IMR-90 (cell line): ENCODE measurements around the gene SNTA1. TPM values are rescaled to one million over a fixed set of nuclear protein-coding genes. Genes with fewer than 3 reads are reported as not detected.

ENCODE experiments used
- ATAC-seq: fragments of 200-7000 bp; cut with Tn5 transposase; 2 replicates; pipeline ENCODE4 v1.9.1; 2020; ENCODE audit warnings: low read depth, mild to moderate bottlenecking, moderate library complexity
- BruUV-seq: library from RNA; stranded (reverse); fragments of 400-500 nt; replicated peaks from 2 replicates; lab custom pipeline; 2021; lab: Mats Ljungman, UMichigan
- CTCF ChIA-PET: fragments of 300-600 bp; formaldehyde crosslinking; extraction: SDS; loops from one replicate; lab custom pipeline; 2021; ENCODE audit warnings: antibody characterized with exemption; lab: Yijun Ruan, JAX
- POLR2A ChIA-PET: fragments of 300-600 bp; sonication (Branson Sonifier 250); formaldehyde crosslinking; loops from one replicate; lab custom pipeline; 2022; ENCODE audit warnings: antibody characterized with exemption; ENCODE audit not compliant: unreplicated experiment; lab: Charles Lee
- DNase-seq: peaks from one replicate; pipeline ENCODE4 v3.0.0; 2013
- H2AFZ ChIP-seq: replicated peaks from 2 replicates; pipeline ENCODE3; 2013; ENCODE audit warnings: low read length, mild to moderate bottlenecking; ENCODE audit not compliant: poor library complexity
- H2AK5ac ChIP-seq: 2 replicates; pipeline ENCODE4 v1.6.1; 2013; ENCODE audit warnings: low read depth, low read length, inconsistent platforms
- H2AK9ac ChIP-seq: replicated peaks from 2 replicates; pipeline ENCODE3; 2013; ENCODE audit warnings: mild to moderate bottlenecking, low read depth, low read length, moderate library complexity; ENCODE audit not compliant: poor library complexity
- H2BK120ac ChIP-seq: 2 replicates; pipeline ENCODE4 v1.6.1; 2013; ENCODE audit warnings: low read depth, low read length, inconsistent platforms
- H2BK15ac ChIP-seq: 3 replicates; pipeline ENCODE4 v1.6.1; 2013; ENCODE audit warnings: low read depth, low read length, inconsistent platforms
- H2BK20ac ChIP-seq: 2 replicates; pipeline ENCODE4 v1.6.1; 2013; ENCODE audit warnings: low read depth, mild to moderate bottlenecking, inconsistent platforms, low read length, moderate library complexity
- H2BK5ac ChIP-seq: 2 replicates; pipeline ENCODE4 v1.6.1; 2013; ENCODE audit warnings: mild to moderate bottlenecking, low read depth, low read length, inconsistent platforms; ENCODE audit not compliant: poor library complexity, severe bottlenecking
- H3K14ac ChIP-seq: replicated peaks from 2 replicates; pipeline ENCODE4 v1.6.1; 2013; ENCODE audit warnings: low read depth, low read length, inconsistent platforms
- H3K18ac ChIP-seq: 2 replicates; pipeline ENCODE4 v1.6.1; 2013; ENCODE audit warnings: low read depth, low read length, control low read depth
- H3K23ac ChIP-seq: 2 replicates; pipeline ENCODE4 v1.6.1; 2013; ENCODE audit warnings: low read depth, low read length, inconsistent platforms
- H3K27ac ChIP-seq: 2 replicates; pipeline ENCODE4 v1.5.1; 2013; ENCODE audit warnings: mild to moderate bottlenecking, control low read depth, low read length; ENCODE audit not compliant: insufficient read depth
- H3K27me3 ChIP-seq: 2 replicates; pipeline ENCODE4 v1.6.1; 2013; ENCODE audit warnings: low read length; ENCODE audit not compliant: control insufficient read depth, insufficient read depth
- H3K36me3 ChIP-seq: 2 replicates; pipeline ENCODE4 v1.6.1; 2013; ENCODE audit warnings: low read length, mixed read lengths; ENCODE audit not compliant: control insufficient read depth, insufficient read depth
- H3K4ac ChIP-seq: 2 replicates; pipeline ENCODE4 v1.6.1; 2013; ENCODE audit warnings: low read depth, low read length, inconsistent platforms
- H3K4me1 ChIP-seq: 2 replicates; pipeline ENCODE4 v1.6.1; 2013; ENCODE audit warnings: low read length, mixed read lengths; ENCODE audit not compliant: control insufficient read depth, insufficient read depth
- H3K4me2 ChIP-seq: 2 replicates; pipeline ENCODE4 v1.6.1; 2013; ENCODE audit warnings: low read depth, mild to moderate bottlenecking, control low read depth, low read length, moderate library complexity
- H3K4me3 ChIP-seq: 2 replicates; pipeline ENCODE4 v1.5.1; 2013; ENCODE audit warnings: low read depth, mild to moderate bottlenecking, control low read depth, low read length, moderate library complexity; ENCODE audit not compliant: insufficient read depth
- H3K56ac ChIP-seq: 2 replicates; pipeline ENCODE4 v1.6.1; 2013; ENCODE audit warnings: low read length, inconsistent platforms; ENCODE audit not compliant: insufficient read depth; ENCODE audit errors: extremely low read depth
- H3K79me1 ChIP-seq, 2 experiments: 2 replicates each; pipeline ENCODE4 v1.6.1; 2013; ENCODE audit warnings: low read length in 2 of 2, inconsistent platforms in 1 of 2, low read depth in 1 of 2
- H3K9ac ChIP-seq: 2 replicates; pipeline ENCODE4 v1.6.1; 2013; ENCODE audit warnings: low read depth, low read length, control low read depth
- H3K9me1 ChIP-seq: 2 replicates; pipeline ENCODE4 v1.6.1; 2013; ENCODE audit warnings: low read length, inconsistent platforms; ENCODE audit not compliant: insufficient read depth
- H3K9me3 ChIP-seq: 2 replicates; pipeline ENCODE4 v1.6.1; 2013; ENCODE audit warnings: low read length; ENCODE audit not compliant: control insufficient read depth, insufficient read depth
- H4K20me1 ChIP-seq: 2 replicates; pipeline ENCODE4 v1.6.1; 2013; ENCODE audit warnings: low read length, inconsistent platforms; ENCODE audit not compliant: insufficient read depth
- H4K5ac ChIP-seq: 2 replicates; pipeline ENCODE4 v1.6.1; 2013; ENCODE audit warnings: mild to moderate bottlenecking, low read depth, low read length, control low read depth
- H4K8ac ChIP-seq, 2 experiments: 2 replicates each; pipeline ENCODE4 v1.6.1; 2013; ENCODE audit warnings: low read depth in 2 of 2, low read length in 2 of 2, control low read depth in 1 of 2, inconsistent platforms in 1 of 2
- H4K91ac ChIP-seq: 2 replicates; pipeline ENCODE4 v1.6.1; 2013; ENCODE audit warnings: low read depth, low read length, inconsistent platforms; ENCODE audit not compliant: insufficient read depth
- BHLHE40 ChIP-seq: fragments of 150-350 bp; IDR thresholded peaks from 2 replicates; pipeline ENCODE4 v1.6.1; 2016; ENCODE audit warnings: mild to moderate bottlenecking, low read depth, low read length
- CEBPB ChIP-seq: IDR thresholded peaks from 2 replicates; pipeline ENCODE4 v1.6.1; 2012; ENCODE audit warnings: low read depth, low read length, improper control_type of control experiment
- CHD1 ChIP-seq: IDR thresholded peaks from 2 replicates; pipeline ENCODE4 v1.6.1; 2012; ENCODE audit warnings: low read depth, low read length, improper control_type of control experiment
- CTCF ChIP-seq: conservative IDR thresholded peaks from 2 replicates; pipeline ENCODE4 v1.5.1; 2012; ENCODE audit warnings: mild to moderate bottlenecking, low read depth, low read length, improper control_type of control experiment
- FOS ChIP-seq: fragments of 150-350 bp; IDR thresholded peaks from 2 replicates; pipeline ENCODE4 v1.6.1; 2016; ENCODE audit warnings: low read depth, low read length
- MAZ ChIP-seq: IDR thresholded peaks from 2 replicates; pipeline ENCODE4 v1.6.1; 2012; ENCODE audit warnings: low read depth, mild to moderate bottlenecking, low read length, improper control_type of control experiment, moderate library complexity, borderline replicate concordance
- MXI1 ChIP-seq: IDR thresholded peaks from 2 replicates; pipeline ENCODE4 v1.6.1; 2012; ENCODE audit warnings: low read depth, mild to moderate bottlenecking, low read length, moderate library complexity, borderline replicate concordance
- NFE2L2 ChIP-seq: fragments of 150-350 bp; IDR thresholded peaks from 2 replicates; pipeline ENCODE4 v1.6.1; 2016; ENCODE audit warnings: low read depth, mild to moderate bottlenecking, low read length
- POLR2A ChIP-seq: IDR thresholded peaks from 2 replicates; pipeline ENCODE4 v1.6.1; 2012; ENCODE audit warnings: mild to moderate bottlenecking, low read depth, low read length
- RAD21 ChIP-seq: IDR thresholded peaks from 2 replicates; pipeline ENCODE4 v1.6.1; 2012; ENCODE audit warnings: low read length, improper control_type of control experiment
- RCOR1 ChIP-seq: IDR thresholded peaks from 2 replicates; pipeline ENCODE4 v1.6.1; 2012; ENCODE audit warnings: mild to moderate bottlenecking, low read length, improper control_type of control experiment; ENCODE audit not compliant: insufficient replicate concordance
- RFX5 ChIP-seq: IDR thresholded peaks from 2 replicates; pipeline ENCODE4 v1.8.0; 2012; ENCODE audit warnings: low read depth, mild to moderate bottlenecking, low read length, moderate library complexity
- SMC3 ChIP-seq: fragments of 150-350 bp; IDR thresholded peaks from 2 replicates; pipeline ENCODE4 v1.6.1; 2016; ENCODE audit warnings: low read depth, mild to moderate bottlenecking, antibody characterized with exemption, low read length, moderate library complexity
- WGBS, 2 experiments: methylation state at CpG; one replicate each; pipeline versions ENCODE4 v1.1.5 to v1.1.7; 2013; ENCODE audit warnings: missing lambda C conversion rate in 2 of 2; ENCODE audit not compliant: insufficient read length in 1 of 2; ENCODE audit errors: extremely low coverage in 2 of 2; 5-methylcytosine and 5-hydroxymethylcytosine counted together
- dilution Hi-C: fragments of 300-500 bp; cut with HindIII; formaldehyde crosslinking; loops from one replicate; pipeline ENCODE4 v1.14.3; 2018; ENCODE audit warnings: low sequenced_read_pairs; ENCODE audit not compliant: unreplicated experiment
- in situ Hi-C: fragments of 300-500 bp; cut with MboI; formaldehyde crosslinking; loops from 3 replicates; pipeline ENCODE4 v1.14.3; 2019; ENCODE audit warnings: low sequenced_read_pairs, inconsistent platforms, mixed read lengths
- intact Hi-C: fragments of 100-400 bp; cut with micrococcal nuclease; formaldehyde crosslinking; loops from 2 replicates; pipeline ENCODE4 v1.10.0; 2022
- polyA plus RNA-seq, 3 experiments: library from polyadenylated mRNA; depleted of rRNA; stranded (reverse); fragments of >200 nt; gene quantifications; 2 replicates each; pipeline ENCODE4 v1.2.3, GENCODE V29; 2012; ENCODE audit warnings: low replicate concordance in 1 of 3
- total RNA-seq: library from RNA; depleted of rRNA; stranded (reverse); fragments of >200 nt; gene quantifications from 2 replicates; pipeline ENCODE4 v1.2.3, GENCODE V29; 2012
- TF ChIP-seq, protein P1 (sequence below): fragments of 150-350 bp; IDR thresholded peaks from 2 replicates; pipeline ENCODE4 v1.6.1; 2017; ENCODE audit warnings: mild to moderate bottlenecking, antibody characterized with exemption, low read length, low read depth
- TF ChIP-seq, protein P2 (sequence below): fragments of 150-350 bp; IDR thresholded peaks from 2 replicates; pipeline ENCODE4 v1.6.1; 2016; ENCODE audit warnings: low read depth, mild to moderate bottlenecking, low read length, moderate library complexity, borderline replicate concordance

The SNTA1 gene
- total and polyA plus RNA-seq, 2 of the 4 experiments (the other 2 are of a cell fraction), result 10.6 to 15.4 TPM

GRCh38 chr20:33433465-33434234, 9.9 kb downstream of the SNTA1 start:
- no peak overlapping the region for H4K8ac ChIP-seq
- H3K4me3 ChIP-seq, result no peak overlapping the region
- ATAC-seq (peak; percentile 21; the same call in 1 of the 2 replicates), DNase-seq (no peak)
- H2AK9ac ChIP-seq, result no peak overlapping the region
- no peak overlapping the region for H3K27ac ChIP-seq
- no peak overlapping the region for H3K4ac ChIP-seq
- H4K5ac ChIP-seq, result no peak overlapping the region
- ChIA-PET POLR2A (no interaction called here), CTCF (interaction anchor here (0.6 kb wide), 1 partner anchor 142 kb away, joined by 3 read pairs; no protein-coding TSS in a partner anchor)
- no peak overlapping the region for H2AK5ac ChIP-seq
- H2BK120ac ChIP-seq, result no peak overlapping the region
- no peaks in the 10 kb centered on the region; the same call in none of the 2 replicates for H3K36me3 ChIP-seq
- H4K91ac ChIP-seq, result no peak overlapping the region
- no peak overlapping the region for H2BK20ac ChIP-seq
- peaks cover 0 to 4% of the 10 kb centered on the region in 2 experiments; a peak in 2 of 4 replicates for H3K79me1 ChIP-seq
- peaks cover 2% of the 10 kb centered on the region for H3K4me1 ChIP-seq
- H4K20me1 ChIP-seq, result no peaks in the 10 kb centered on the region
- H2BK5ac ChIP-seq, result no peak overlapping the region
- no peak overlapping the region for H3K14ac ChIP-seq
- no TSS peak for BruUV-seq
- H3K9ac ChIP-seq, result no peak overlapping the region
- no peak overlapping the region for H3K23ac ChIP-seq
- H3K27me3 ChIP-seq, result no peaks in the 10 kb centered on the region
- H3K9me1 ChIP-seq, result peaks cover 13% of the 10 kb centered on the region; the same call in 1 of the 2 replicates
- no peak overlapping the region for H3K56ac ChIP-seq
- 100% methylated on average over 1 of the region's 8 CpGs; no CpG with 5 or more reads in 1 of the 2 experiments for WGBS, 2 experiments
- intact Hi-C loops (no loop called here), in situ Hi-C loops (no loop called here), dilution Hi-C loops (no loop called here)
- no peak overlapping the region for H3K4me2 ChIP-seq
- no peak overlapping the region for H2BK15ac ChIP-seq
- H2AFZ ChIP-seq, result no peak overlapping the region
- H3K18ac ChIP-seq, result no peak overlapping the region
- no peaks in the 10 kb centered on the region for H3K9me3 ChIP-seq
- TF ChIP-seq, protein P1, sequence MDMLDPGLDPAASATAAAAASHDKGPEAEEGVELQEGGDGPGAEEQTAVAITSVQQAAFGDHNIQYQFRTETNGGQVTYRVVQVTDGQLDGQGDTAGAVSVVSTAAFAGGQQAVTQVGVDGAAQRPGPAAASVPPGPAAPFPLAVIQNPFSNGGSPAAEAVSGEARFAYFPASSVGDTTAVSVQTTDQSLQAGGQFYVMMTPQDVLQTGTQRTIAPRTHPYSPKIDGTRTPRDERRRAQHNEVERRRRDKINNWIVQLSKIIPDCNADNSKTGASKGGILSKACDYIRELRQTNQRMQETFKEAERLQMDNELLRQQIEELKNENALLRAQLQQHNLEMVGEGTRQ, result no peak
- no peak for TF ChIP-seq SMC3
- no peak for TF ChIP-seq FOS
- TF ChIP-seq, protein P2, sequence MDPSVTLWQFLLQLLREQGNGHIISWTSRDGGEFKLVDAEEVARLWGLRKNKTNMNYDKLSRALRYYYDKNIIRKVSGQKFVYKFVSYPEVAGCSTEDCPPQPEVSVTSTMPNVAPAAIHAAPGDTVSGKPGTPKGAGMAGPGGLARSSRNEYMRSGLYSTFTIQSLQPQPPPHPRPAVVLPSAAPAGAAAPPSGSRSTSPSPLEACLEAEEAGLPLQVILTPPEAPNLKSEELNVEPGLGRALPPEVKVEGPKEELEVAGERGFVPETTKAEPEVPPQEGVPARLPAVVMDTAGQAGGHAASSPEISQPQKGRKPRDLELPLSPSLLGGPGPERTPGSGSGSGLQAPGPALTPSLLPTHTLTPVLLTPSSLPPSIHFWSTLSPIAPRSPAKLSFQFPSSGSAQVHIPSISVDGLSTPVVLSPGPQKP, result no peak
- no peak for TF ChIP-seq RFX5
- TF ChIP-seq RCOR1, result no peak
- no peak for TF ChIP-seq POLR2A
- TF ChIP-seq MAZ, result no peak
- TF ChIP-seq NFE2L2, result no peak
- no peak for TF ChIP-seq BHLHE40
- TF ChIP-seq RAD21, result no peak
- TF ChIP-seq CEBPB, result no peak
- no peak for TF ChIP-seq CHD1
- no peak for TF ChIP-seq MXI1
- no peak for TF ChIP-seq CTCF
